Vagina (tissue), 2 donors: ENCODE results near the gene MFSD12.

Experiments
- POLR2A ChIP-seq, 2 donors: fragments of 450-650 bp; IDR thresholded peaks; one replicate each; pipeline ENCODE4 v1.6.1; 2017; ENCODE audit warnings: antibody characterized with exemption in 2 of 2, mild to moderate bottlenecking in 2 of 2, moderate library complexity in 2 of 2
- TF ChIP-seq, protein P1 (sequence below), 3 experiments: fragments of 450-650 bp in 2 of 3; fragments of 200-600 bp in 1 of 3; sonication (generic) in 1 of 3; IDR thresholded peaks; one replicate each; pipeline ENCODE4 v1.5.1; 2017 to 2019; ENCODE audit warnings: antibody characterized with exemption in 3 of 3, mild to moderate bottlenecking in 2 of 3, moderate library complexity in 2 of 3

DNA sequence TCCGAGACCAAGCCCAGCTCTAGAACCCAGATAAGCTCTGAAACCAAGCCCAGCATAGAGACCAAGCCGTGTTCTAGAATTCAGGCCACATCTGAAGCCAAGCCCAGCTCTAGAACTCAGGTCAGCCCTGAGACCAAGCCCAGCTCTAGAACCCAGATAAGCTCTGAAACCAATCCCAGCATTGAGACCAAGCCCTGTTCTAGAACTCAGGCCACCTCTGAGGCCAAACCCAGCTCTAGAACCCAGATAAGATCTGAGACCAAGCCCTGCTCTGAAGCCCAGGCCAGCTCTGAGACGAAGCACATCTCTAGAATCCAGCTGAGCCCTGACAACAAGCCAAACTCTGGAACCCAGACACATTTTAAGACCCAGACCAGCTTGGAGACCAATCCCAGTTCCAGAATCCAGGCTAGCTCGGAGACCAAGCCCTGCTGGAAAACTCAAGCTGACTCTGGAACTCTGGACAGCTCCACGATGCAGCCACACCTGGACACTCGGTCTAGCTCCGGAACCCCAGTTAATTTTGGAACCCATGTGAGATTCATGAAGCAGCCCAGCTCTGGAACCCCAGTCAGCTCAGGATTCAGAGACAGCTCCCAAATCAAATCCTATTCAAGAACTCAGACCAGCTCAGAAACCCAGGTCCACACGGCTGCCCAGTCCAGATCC lies 33.7 kb upstream of the MFSD12 start:
- TF ChIP-seq, protein P1, sequence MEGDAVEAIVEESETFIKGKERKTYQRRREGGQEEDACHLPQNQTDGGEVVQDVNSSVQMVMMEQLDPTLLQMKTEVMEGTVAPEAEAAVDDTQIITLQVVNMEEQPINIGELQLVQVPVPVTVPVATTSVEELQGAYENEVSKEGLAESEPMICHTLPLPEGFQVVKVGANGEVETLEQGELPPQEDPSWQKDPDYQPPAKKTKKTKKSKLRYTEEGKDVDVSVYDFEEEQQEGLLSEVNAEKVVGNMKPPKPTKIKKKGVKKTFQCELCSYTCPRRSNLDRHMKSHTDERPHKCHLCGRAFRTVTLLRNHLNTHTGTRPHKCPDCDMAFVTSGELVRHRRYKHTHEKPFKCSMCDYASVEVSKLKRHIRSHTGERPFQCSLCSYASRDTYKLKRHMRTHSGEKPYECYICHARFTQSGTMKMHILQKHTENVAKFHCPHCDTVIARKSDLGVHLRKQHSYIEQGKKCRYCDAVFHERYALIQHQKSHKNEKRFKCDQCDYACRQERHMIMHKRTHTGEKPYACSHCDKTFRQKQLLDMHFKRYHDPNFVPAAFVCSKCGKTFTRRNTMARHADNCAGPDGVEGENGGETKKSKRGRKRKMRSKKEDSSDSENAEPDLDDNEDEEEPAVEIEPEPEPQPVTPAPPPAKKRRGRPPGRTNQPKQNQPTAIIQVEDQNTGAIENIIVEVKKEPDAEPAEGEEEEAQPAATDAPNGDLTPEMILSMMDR (IDR thresholded peaks at IDR 0.05), result no peak
- TF ChIP-seq POLR2A (IDR thresholded peaks at IDR 0.05), result no peak
